Stimulated activated naive B cell treated with anti-CD40 and anti-IgM and Interleukin-4, amounts not matched to agents 10 μg/mL and 1 μg/mL and 100 μg/mL, for 72 hours (primary cell): ENCODE measurements around the gene SH3RF1.
A peak's percentile ranks its signal among the peaks of the same experiment; 100 is the strongest.
"Not testable (repeated sequence)": the region's sequence is repeated elsewhere in the genome, so short reads cannot be mapped to it uniquely, and the experiment has no call there.

Experiments used
- ATAC-seq, 2 donors: fragments of 150-1000 bp; cut with Tn5 transposase; replicated peaks; 2 replicates each; pipeline ENCODE4 v1.10.0; 2021; ENCODE audit warnings: moderate library complexity in 1 of 2
- DNase-seq: peaks from one replicate; pipeline ENCODE4 v3.0.0; 2021
- H3K27ac Mint-ChIP-seq: one replicate; pipeline ENCODE4 v1.8.0; 2022; ENCODE audit warnings: mild to moderate bottlenecking, mixed read lengths
- H3K27me3 Mint-ChIP-seq, 2 donors: one replicate each; pipeline ENCODE4 v1.8.0; 2022; ENCODE audit warnings: mixed read lengths in 2 of 2
- H3K36me3 Mint-ChIP-seq, 2 donors: one replicate each; pipeline ENCODE4 v1.8.0; 2022; ENCODE audit warnings: mixed read lengths in 2 of 2, mild to moderate bottlenecking in 1 of 2
- H3K4me1 Mint-ChIP-seq, 2 donors: one replicate each; pipeline ENCODE4 v1.8.0; 2022; ENCODE audit warnings: mixed read lengths in 2 of 2, mild to moderate bottlenecking in 1 of 2
- H3K4me3 Mint-ChIP-seq, 2 donors: one replicate each; pipeline ENCODE4 v1.8.0; 2022; ENCODE audit warnings: mild to moderate bottlenecking in 2 of 2, mixed read lengths in 2 of 2, moderate library complexity in 1 of 2
- H3K9me3 Mint-ChIP-seq, 2 donors: one replicate each; pipeline ENCODE4 v1.8.0; 2022; ENCODE audit warnings: mixed read lengths in 2 of 2, mild to moderate bottlenecking in 1 of 2

The SH3RF1 gene

DNA sequence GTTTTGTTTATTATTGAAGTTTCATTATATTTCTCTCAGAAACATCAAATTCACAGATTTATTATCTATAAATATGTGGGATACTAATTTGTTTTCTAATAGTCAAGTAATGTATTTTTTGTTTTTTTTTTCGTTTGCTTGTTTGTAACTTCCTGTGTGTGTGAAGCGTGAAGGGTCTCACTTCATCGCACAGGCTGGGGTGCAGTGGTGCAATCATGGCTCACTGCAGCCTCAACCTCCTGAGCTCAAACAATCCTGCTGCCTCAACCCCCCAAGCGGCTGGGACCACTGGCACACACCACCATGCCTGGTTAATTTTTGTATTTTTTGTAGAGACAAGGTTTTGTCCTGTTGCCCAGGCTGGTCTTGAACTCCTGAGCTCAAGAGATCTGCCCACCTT, 55.1 kb downstream of the SH3RF1 start:
- no peak overlapping the region for H3K27ac Mint-ChIP-seq
- peaks cover 13 to 14% of the 10 kb centered on the region in 2 donors for H3K9me3 Mint-ChIP-seq
- DNase-seq (no peak), ATAC-seq (no peak)
- H3K4me1 Mint-ChIP-seq, result peaks cover 4 to 23% of the 10 kb centered on the region in 2 donors
- no peak overlapping the region for H3K4me3 Mint-ChIP-seq
- peaks cover 6 to 13% of the 10 kb centered on the region in 2 donors for H3K36me3 Mint-ChIP-seq
- H3K27me3 Mint-ChIP-seq, result no peaks in the 10 kb centered on the region

- no peak for DNase-seq
- H3K4me3 Mint-ChIP-seq, result no peak overlapping the region
Observed at GRCh38 chr4:169212981-169213380, 57.8 kb downstream of the SH3RF1 start.

DNA sequence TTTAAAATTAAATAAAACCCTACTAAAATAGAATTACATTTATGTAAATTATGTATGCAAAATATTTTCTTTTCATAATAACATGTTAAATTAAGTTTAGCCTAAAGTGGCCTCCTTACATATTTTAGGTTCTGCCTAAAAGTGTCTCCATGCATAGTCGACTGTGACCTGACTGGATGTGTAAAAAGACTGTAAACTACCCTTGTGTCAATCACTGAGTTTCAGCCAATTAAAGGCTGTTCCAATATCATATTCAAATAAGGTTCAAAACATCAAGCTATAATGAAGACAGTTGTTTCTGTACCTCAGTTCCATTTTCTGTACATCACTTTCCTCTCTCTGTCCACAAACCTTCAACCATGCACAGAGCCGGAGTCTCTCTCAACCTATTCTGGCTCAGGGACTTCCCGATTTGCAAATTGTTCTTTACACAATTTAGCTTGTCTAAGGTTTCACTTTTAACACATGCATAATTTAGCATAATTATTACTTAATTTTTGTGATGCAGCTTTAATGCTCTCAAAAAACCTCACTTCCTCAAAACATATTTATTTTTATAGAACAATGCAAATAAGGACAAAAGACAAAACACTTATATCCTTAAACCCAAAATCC, 60.1 kb downstream of the SH3RF1 start:
- H3K9me3 Mint-ChIP-seq, result peaks cover 16 to 18% of the 10 kb centered on the region in 2 donors
- H3K4me3 Mint-ChIP-seq, result peak overlapping the region in 1 of 2 donors; percentile 26
- ATAC-seq (peak; percentile 98), DNase-seq (peak; percentile 35)
- H3K36me3 Mint-ChIP-seq, result peaks cover 7 to 18% of the 10 kb centered on the region in 2 donors
- H3K27me3 Mint-ChIP-seq, result no peaks in the 10 kb centered on the region
- peak overlapping the region; percentile 60 for H3K27ac Mint-ChIP-seq
- peaks cover 13 to 34% of the 10 kb centered on the region in 2 donors for H3K4me1 Mint-ChIP-seq

More at GRCh38 chr4:169212981-169213380, 57.8 kb downstream of the SH3RF1 start:
- no peak overlapping the region for H3K27ac Mint-ChIP-seq
- peaks cover 16 to 18% of the 10 kb centered on the region in 2 donors for H3K9me3 Mint-ChIP-seq
- ATAC-seq, result no peak
- H3K36me3 Mint-ChIP-seq, result peaks cover 7 to 18% of the 10 kb centered on the region in 2 donors
- H3K4me1 Mint-ChIP-seq, result peaks cover 15 to 38% of the 10 kb centered on the region in 2 donors
- no peaks in the 10 kb centered on the region for H3K27me3 Mint-ChIP-seq

GRCh38 chr4:169209388-169209883, 61.3 kb downstream of the SH3RF1 start:
- Mint-ChIP-seq H3K9me3 (peaks cover 16 to 18% of the 10 kb centered on the region in 2 donors), H3K4me3 (no peak overlapping the region), H3K36me3 (peaks cover 7 to 17% of the 10 kb centered on the region in 2 donors)

GRCh38 chr4:169208516-169208915, 62.2 kb downstream of the SH3RF1 start:
- Mint-ChIP-seq H3K4me3 (no peak overlapping the region), H3K4me1 (peaks cover 11 to 24% of the 10 kb centered on the region in 2 donors), H3K9me3 (peaks cover 9 to 11% of the 10 kb centered on the region in 2 donors), H3K27ac (no peak overlapping the region), H3K36me3 (peaks cover 4 to 8% of the 10 kb centered on the region in 2 donors), H3K27me3 (no peaks in the 10 kb centered on the region)
- ATAC-seq, result no peak
- no peak for DNase-seq

More at GRCh38 chr4:169209388-169209883, 61.3 kb downstream of the SH3RF1 start:
- ATAC-seq (no peak), DNase-seq (no peak)
- Mint-ChIP-seq H3K4me1 (peaks cover 11 to 24% of the 10 kb centered on the region in 2 donors), H3K27ac (no peak overlapping the region), H3K27me3 (no peaks in the 10 kb centered on the region)

DNA sequence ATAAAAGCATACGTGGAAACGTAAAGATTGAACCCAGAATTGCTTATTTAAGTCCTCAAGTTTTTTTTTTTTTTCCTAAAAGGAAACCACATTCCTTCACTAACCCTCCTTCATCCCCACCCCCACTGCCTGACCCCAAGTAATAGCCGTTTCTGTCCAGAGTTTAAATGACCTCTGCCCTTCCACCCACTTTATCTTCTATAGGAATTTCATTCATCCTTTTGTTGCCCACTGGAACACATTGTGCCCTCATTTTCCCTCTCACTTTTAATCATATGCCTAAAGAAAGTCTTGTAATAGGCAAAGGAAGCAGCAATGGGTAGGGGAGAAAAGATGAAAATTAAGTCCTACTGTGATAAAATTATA, 62.7 kb downstream of the SH3RF1 start:
- no peak overlapping the region for H3K27ac Mint-ChIP-seq

DNA sequence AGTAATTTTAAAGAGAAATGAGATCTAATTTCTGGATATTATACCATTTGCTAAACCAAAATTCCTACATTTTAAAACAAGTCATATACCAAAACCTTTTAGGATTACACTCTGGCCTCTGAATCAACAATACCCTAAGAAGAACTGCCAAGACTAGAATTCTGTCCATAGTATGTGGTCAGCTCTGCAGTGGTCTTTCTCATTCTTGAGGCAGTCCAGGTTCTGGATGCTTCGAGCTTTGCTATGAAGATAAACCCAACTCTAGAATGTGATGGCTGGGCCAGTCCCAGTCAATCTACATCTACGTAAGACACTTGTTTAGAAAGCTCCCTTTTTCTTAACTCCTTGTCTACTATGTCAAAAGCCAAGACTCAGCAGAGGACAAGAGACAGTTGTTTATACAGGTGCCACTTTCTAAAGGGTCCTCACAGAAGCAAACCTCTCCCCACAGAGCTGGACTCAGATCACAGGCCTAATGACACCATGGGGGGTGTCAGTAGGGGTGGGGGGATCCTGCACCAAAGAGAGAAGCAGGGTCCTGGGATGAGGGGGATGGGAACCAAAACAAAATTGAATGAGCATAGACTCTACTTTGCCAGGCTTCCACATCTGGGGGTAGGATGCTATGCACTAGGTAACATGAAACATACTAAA, 63.2 kb downstream of the SH3RF1 start:
- DNase-seq (no peak), ATAC-seq (no peak)
- peaks cover 3 to 7% of the 10 kb centered on the region in 2 donors for H3K36me3 Mint-ChIP-seq
- no peak overlapping the region for H3K27ac Mint-ChIP-seq
- peaks cover 6 to 7% of the 10 kb centered on the region in 2 donors for H3K9me3 Mint-ChIP-seq
- H3K4me1 Mint-ChIP-seq, result peaks cover 11 to 24% of the 10 kb centered on the region in 2 donors
- H3K27me3 Mint-ChIP-seq, result no peaks in the 10 kb centered on the region
- H3K4me3 Mint-ChIP-seq, result no peak overlapping the region

More for the DNA sequence above, 62.7 kb downstream of the SH3RF1 start:
- H3K27me3 Mint-ChIP-seq, result no peaks in the 10 kb centered on the region
- no peak for ATAC-seq
- no peak for DNase-seq
- peaks cover 11 to 24% of the 10 kb centered on the region in 2 donors for H3K4me1 Mint-ChIP-seq
- H3K4me3 Mint-ChIP-seq, result no peak overlapping the region
- H3K9me3 Mint-ChIP-seq, result peaks cover 9% of the 10 kb centered on the region in 2 donors
- H3K36me3 Mint-ChIP-seq, result peaks cover 4 to 8% of the 10 kb centered on the region in 2 donors

DNA sequence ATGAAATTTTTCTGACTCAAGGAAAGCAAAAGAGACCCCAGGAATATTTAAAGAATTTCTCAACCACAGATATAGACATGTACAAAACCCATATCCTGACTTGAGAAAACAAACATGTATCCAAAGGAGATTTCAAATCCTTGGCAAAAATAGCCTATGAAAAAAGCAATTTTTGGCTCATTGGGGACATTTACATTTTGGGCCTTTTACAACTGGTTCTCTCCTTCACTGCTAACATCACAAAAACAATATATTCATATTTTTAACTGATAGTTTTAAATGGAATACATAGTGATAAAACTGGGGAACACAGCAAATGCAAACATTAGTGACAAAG, 65.0 kb downstream of the SH3RF1 start:
- no peak overlapping the region for H3K27ac Mint-ChIP-seq

DNA sequence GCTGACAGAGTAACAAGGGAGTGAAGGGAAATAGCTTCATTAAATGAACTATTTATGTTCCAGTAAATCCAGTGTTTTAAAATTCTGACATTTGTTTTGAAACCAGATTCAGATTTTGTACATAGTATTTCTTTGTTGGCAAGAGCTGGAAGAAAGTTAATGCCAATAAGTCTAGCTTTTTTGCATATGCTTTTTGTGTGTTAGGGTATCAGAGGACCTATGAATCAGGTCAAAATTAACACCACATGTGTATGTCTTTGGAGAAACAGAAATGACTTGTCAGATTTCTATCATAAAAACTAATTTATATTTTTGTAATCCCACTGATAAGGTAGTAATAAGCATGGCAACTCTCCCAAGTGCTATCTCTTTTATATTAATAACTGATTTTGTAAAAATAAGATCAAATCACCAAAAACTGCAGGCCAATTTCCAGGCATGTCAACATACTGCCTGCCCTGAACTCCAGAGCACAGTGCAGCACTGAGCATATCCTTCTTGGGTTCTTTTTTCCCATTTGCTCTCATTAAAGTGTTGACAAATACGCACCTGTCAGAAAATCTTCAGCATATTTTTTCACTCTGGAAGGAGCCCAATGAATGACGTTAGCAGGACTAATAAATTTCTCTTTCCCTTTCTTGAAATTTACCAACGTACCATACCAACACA, 65.5 kb downstream of the SH3RF1 start:
- no peak for DNase-seq

More for the DNA sequence above, 65.0 kb downstream of the SH3RF1 start:
- peaks cover 1 to 4% of the 10 kb centered on the region in 2 donors for H3K36me3 Mint-ChIP-seq
- DNase-seq (no peak), ATAC-seq (no peak)
- H3K4me1 Mint-ChIP-seq, result peaks cover 13 to 20% of the 10 kb centered on the region in 2 donors
- peaks cover 4% of the 10 kb centered on the region in 2 donors for H3K9me3 Mint-ChIP-seq
- no peaks in the 10 kb centered on the region for H3K27me3 Mint-ChIP-seq
- H3K4me3 Mint-ChIP-seq, result no peak overlapping the region

DNA sequence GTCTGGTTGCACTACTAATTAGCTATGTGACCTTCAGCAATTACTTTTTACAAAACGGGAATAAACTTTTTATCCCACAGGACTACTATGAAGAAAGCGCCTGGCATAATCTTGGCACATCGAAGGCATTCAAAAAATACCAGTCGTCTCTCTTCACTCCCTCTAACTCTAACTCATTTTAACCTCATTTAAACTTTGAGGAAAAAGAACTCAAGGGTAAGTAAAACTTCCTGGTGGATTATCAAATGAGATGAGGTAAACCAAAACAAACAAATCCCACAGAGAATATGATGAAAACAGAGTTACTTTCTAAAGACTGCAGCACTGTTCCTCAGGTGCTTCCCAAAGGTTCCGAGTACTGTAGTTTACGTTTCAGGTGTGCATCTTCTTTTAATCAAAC, 66.9 kb downstream of the SH3RF1 start:
- H3K4me3 Mint-ChIP-seq, result no peak overlapping the region

More for the DNA sequence above, 65.5 kb downstream of the SH3RF1 start:
- Mint-ChIP-seq H3K4me3 (no peak overlapping the region), H3K9me3 (peaks cover 2 to 4% of the 10 kb centered on the region in 2 donors), H3K4me1 (peaks cover 10 to 14% of the 10 kb centered on the region in 2 donors), H3K27ac (no peak overlapping the region), H3K36me3 (peaks cover 1 to 4% of the 10 kb centered on the region in 2 donors), H3K27me3 (no peaks in the 10 kb centered on the region)
- no peak for ATAC-seq

GRCh38 chr4:169203278-169203677, 67.5 kb downstream of the SH3RF1 start:
- not testable (repeated sequence) for H3K27ac Mint-ChIP-seq, H3K4me3 Mint-ChIP-seq, H3K4me1 Mint-ChIP-seq, H3K27me3 Mint-ChIP-seq, ATAC-seq, DNase-seq, H3K9me3 Mint-ChIP-seq, H3K36me3 Mint-ChIP-seq

More for the DNA sequence above, 66.9 kb downstream of the SH3RF1 start:
- DNase-seq (no peak), ATAC-seq (no peak)
- H3K27ac Mint-ChIP-seq, result no peak overlapping the region
- H3K27me3 Mint-ChIP-seq, result no peaks in the 10 kb centered on the region
- H3K36me3 Mint-ChIP-seq, result peaks cover 0 to 1% of the 10 kb centered on the region in 2 donors
- H3K9me3 Mint-ChIP-seq, result no peaks in the 10 kb centered on the region
- H3K4me1 Mint-ChIP-seq, result peaks cover 4% of the 10 kb centered on the region in 2 donors

DNA sequence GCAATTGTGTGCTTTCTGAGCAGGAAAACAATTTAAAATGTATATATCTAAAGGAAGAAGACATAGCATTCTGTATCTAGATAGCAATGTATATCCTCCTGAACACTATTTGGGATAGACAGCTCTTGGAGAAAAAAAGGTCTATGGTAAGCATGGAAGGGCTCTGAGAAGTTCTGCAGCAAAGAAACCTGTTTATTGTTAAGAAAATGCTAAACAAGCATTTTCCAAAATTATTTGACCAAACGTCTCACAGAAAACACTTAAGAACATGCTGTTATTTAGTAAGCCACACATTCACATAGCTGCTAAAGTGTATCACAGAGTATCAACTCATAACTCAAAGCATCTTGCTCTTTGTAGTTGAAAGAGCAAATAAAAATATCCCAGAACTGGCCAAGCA, 67.9 kb downstream of the SH3RF1 start:
- no peak for DNase-seq
- Mint-ChIP-seq H3K36me3 (no peaks in the 10 kb centered on the region), H3K9me3 (no peaks in the 10 kb centered on the region), H3K4me3 (no peak overlapping the region), H3K27me3 (no peaks in the 10 kb centered on the region), H3K4me1 (peaks cover 2 to 4% of the 10 kb centered on the region in 2 donors), H3K27ac (no peak overlapping the region)
- no peak for ATAC-seq

DNA sequence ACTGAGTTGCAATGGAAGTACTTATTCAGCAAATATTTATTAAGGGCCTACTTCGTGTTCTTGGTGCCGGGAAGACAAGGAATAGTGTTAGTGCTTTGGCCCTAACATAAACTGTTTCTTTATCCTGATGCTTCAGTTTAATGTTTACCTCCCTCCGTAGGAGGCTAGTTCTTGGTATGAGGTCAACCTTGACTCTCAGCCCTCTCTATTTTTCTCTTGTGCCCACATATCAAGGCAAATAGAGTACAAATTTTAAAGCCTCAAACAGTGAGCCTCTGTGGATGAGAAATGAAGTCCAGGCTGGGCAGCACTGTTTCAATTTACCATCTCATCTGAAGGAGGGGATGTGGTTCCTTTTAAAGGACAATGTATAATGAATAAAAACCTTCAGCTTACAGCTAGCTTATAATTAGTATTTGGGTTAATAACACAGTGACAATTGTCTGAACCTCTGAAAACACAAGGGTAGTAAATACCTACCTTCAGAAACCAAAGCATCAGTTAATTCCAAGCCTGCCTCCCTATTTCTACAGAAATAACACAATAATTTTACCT, 68.5 kb downstream of the SH3RF1 start:
- ATAC-seq, result peak in 1 of 2 donors; percentile 19
- Mint-ChIP-seq H3K27ac (no peak overlapping the region), H3K9me3 (no peaks in the 10 kb centered on the region), H3K4me3 (no peak overlapping the region), H3K4me1 (peaks cover 2 to 4% of the 10 kb centered on the region in 2 donors), H3K27me3 (no peaks in the 10 kb centered on the region), H3K36me3 (no peaks in the 10 kb centered on the region)
- no peak for DNase-seq
